Peyer's patch (tissue), 4 donors: ENCODE measurements around the gene UBE2D3.

ENCODE experiments used
- POLR2A ChIP-seq, 2 donors: fragments of 450-650 bp; IDR thresholded peaks; one replicate each; pipeline ENCODE4 v1.5.1; 2017; ENCODE audit warnings: antibody characterized with exemption in 2 of 2, mild to moderate bottlenecking in 2 of 2, moderate library complexity in 2 of 2
- TF ChIP-seq, protein P1 (sequence below), 6 experiments: fragments of 450-650 bp in 4 of 6; fragments of 200-600 bp in 2 of 6; sonication (generic) in 1 of 6; IDR thresholded peaks; one replicate each; pipeline ENCODE4 v1.5.1; 2017 to 2019; ENCODE audit warnings: antibody characterized with exemption in 6 of 6, mild to moderate bottlenecking in 3 of 6, moderate library complexity in 1 of 6

DNA sequence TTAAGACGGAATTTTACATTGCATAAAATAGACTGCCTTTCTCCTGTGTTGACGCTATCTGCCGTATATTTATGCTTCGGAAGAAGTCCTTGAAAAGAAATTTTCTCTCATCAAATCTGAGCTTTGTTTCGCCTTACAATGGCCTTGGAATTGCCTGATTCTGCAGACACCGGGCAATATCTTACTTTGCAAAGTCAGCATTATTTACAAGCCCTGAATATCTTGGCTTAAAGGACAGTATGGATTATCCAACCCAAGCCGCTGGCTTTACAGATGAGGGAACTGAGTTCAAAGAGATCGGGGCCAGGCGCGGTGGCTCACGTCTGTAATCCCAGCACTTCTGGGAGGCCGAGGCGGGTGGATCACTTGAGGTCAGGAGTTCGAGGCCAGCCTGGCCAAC lies 65.4 kb downstream of the UBE2D3 start:
- no peak for TF ChIP-seq POLR2A (IDR thresholded peaks at IDR 0.05)
- TF ChIP-seq, protein P1, sequence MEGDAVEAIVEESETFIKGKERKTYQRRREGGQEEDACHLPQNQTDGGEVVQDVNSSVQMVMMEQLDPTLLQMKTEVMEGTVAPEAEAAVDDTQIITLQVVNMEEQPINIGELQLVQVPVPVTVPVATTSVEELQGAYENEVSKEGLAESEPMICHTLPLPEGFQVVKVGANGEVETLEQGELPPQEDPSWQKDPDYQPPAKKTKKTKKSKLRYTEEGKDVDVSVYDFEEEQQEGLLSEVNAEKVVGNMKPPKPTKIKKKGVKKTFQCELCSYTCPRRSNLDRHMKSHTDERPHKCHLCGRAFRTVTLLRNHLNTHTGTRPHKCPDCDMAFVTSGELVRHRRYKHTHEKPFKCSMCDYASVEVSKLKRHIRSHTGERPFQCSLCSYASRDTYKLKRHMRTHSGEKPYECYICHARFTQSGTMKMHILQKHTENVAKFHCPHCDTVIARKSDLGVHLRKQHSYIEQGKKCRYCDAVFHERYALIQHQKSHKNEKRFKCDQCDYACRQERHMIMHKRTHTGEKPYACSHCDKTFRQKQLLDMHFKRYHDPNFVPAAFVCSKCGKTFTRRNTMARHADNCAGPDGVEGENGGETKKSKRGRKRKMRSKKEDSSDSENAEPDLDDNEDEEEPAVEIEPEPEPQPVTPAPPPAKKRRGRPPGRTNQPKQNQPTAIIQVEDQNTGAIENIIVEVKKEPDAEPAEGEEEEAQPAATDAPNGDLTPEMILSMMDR (IDR thresholded peaks at IDR 0.05): no peak
